ENCODE measurements around the gene NOX3. TPM values are rescaled to one million over a fixed set of nuclear protein-coding genes. Genes with fewer than 3 reads are reported as not detected.

Gene NOX3
- total RNA-seq, 1 donor, result not detected

- no peak overlapping the region for H3K4me3 ChIP-seq (ENCODE audit: low read depth, low read length)
- TF ChIP-seq, protein P1, sequence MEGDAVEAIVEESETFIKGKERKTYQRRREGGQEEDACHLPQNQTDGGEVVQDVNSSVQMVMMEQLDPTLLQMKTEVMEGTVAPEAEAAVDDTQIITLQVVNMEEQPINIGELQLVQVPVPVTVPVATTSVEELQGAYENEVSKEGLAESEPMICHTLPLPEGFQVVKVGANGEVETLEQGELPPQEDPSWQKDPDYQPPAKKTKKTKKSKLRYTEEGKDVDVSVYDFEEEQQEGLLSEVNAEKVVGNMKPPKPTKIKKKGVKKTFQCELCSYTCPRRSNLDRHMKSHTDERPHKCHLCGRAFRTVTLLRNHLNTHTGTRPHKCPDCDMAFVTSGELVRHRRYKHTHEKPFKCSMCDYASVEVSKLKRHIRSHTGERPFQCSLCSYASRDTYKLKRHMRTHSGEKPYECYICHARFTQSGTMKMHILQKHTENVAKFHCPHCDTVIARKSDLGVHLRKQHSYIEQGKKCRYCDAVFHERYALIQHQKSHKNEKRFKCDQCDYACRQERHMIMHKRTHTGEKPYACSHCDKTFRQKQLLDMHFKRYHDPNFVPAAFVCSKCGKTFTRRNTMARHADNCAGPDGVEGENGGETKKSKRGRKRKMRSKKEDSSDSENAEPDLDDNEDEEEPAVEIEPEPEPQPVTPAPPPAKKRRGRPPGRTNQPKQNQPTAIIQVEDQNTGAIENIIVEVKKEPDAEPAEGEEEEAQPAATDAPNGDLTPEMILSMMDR (IDR thresholded peaks at IDR 0.05; ENCODE audit: insufficient read depth, low read length), result no peak
- no peak for DNase-seq (ENCODE audit: low read depth)
These were observed 57.4 kb downstream of the NOX3 start for GRCh38 chr6:155398221-155398620.

DNA sequence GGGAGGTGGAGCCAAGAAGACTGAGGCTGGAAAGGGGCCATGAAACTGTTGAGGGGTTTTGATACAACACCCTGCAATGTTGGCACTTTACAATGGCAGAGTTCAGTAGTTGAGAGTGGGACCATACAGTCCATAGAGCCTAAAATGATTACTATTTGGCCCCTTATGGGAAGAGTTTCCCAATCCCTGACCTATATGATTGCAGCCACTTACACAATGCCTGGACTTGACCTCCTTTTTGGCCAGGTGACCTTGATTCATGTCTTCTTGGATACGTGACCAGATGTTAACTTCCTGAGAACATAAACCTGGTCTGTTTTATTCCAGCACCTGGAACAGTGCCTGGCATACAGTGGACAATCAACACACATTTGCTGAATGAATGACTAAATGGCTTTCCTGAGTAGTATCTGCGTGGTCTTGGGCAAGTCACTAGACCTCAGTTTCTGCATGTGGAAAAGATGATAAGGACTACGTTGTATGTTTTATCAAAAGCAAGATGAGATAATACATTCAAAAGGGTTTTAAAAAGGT is 58.4 kb downstream of the NOX3 start:
- TF ChIP-seq, protein P1 (IDR thresholded peaks at IDR 0.05; ENCODE audit: insufficient read depth, low read length), result no peak
- no peak overlapping the region for H3K4me3 ChIP-seq (ENCODE audit: low read depth, low read length)
- no peak for DNase-seq (ENCODE audit: low read depth)

- TF ChIP-seq, protein P1 (IDR thresholded peaks at IDR 0.05; ENCODE audit: insufficient read depth, low read length), result no peak
- DNase-seq (ENCODE audit: low read depth), result no peak
- no peak overlapping the region for H3K4me3 ChIP-seq (ENCODE audit: low read depth, low read length)
These were observed 59.0 kb downstream of the NOX3 start for GRCh38 chr6:155396605-155397004.

DNA sequence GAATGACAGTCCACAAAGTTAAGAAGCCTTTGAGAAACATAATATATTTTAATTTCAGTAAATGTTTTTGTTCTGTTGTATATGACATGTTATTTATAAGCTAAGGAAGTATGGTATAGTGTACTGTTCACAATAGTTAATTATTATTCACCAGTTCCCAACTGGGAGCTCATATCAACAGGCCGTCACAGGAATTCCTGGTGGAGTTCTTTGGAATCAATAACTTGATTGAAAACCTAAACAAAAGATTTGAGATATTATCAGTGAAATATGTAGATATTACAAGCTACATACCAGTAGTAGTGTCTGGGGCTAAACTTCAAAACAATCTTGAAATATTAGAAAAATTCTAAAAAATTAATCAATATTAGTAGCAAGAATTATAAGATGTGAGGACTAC is 60.3 kb downstream of the NOX3 start:
- DNase-seq (ENCODE audit: low read depth), result no peak
- TF ChIP-seq, protein P1 (IDR thresholded peaks at IDR 0.05; ENCODE audit: insufficient read depth, low read length), result no peak
- H3K4me3 ChIP-seq (ENCODE audit: low read depth, low read length), result no peak overlapping the region

DNA sequence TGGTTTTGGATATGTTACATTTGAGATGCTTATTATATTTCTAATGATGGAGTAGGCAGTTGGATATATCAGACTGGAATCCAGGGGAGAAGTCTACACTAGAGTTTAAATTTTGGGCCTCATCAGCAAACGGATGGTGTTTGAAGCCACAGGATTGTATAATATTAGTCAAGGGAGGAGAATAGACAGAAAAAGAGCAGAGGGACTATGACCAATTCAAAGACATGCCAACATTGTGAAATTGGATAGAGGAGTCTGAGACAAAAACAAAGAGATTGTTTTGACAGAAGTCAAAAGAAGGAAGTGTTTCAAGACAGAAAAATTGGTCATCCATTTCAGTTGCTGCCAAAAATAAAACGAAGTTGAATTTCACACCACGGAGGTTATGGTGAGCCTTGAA is 66.5 kb downstream of the NOX3 start:
- TF ChIP-seq, protein P1 (IDR thresholded peaks at IDR 0.05; ENCODE audit: insufficient read depth, low read length), result no peak
- DNase-seq (ENCODE audit: low read depth), result peak; percentile 81
- no peak overlapping the region for H3K4me3 ChIP-seq (ENCODE audit: low read depth, low read length)

GRCh38 chr6:155388591-155388990 is 67.0 kb downstream of the NOX3 start:
- no peak overlapping the region for H3K4me3 ChIP-seq (ENCODE audit: low read depth, low read length)
- DNase-seq (ENCODE audit: low read depth), result no peak
- TF ChIP-seq, protein P1 (IDR thresholded peaks at IDR 0.05; ENCODE audit: insufficient read depth, low read length), result no peak

GRCh38 chr6:155387481-155387880 is 68.2 kb downstream of the NOX3 start:
- DNase-seq (ENCODE audit: low read depth), result no peak
- H3K4me3 ChIP-seq (ENCODE audit: low read depth, low read length), result no peak overlapping the region
- TF ChIP-seq, protein P1 (IDR thresholded peaks at IDR 0.05; ENCODE audit: insufficient read depth, low read length), result no peak

Measured in fibroblast of the aortic adventitia (primary cell).